Right ventricle myocardium superior (tissue), 1 donor: ENCODE data around the gene ZNF436. TPM values are rescaled to one million over a fixed set of nuclear protein-coding genes. Genes with fewer than 3 reads are reported as not detected.
A peak's percentile ranks its signal among the peaks of the same experiment; 100 is the strongest.
"Not testable (repeated sequence)": the region's sequence is repeated elsewhere in the genome, so short reads cannot be mapped to it uniquely, and the experiment has no call there.

Experiments
- ATAC-seq: fragments of 200-7000 bp; cut with Tn5 transposase; one replicate; pipeline ENCODE4 v1.9.1; 2020; ENCODE audit warnings: mild to moderate bottlenecking; ENCODE audit not compliant: poor library complexity
- DNase-seq: peaks from one replicate; pipeline ENCODE4 v3.0.0-alpha.2; 2020
- intact Hi-C: fragments of 100-400 bp; cut with DNase I; formaldehyde crosslinking; loops from one replicate; pipeline ENCODE4 v1.11.2; 2022
- total RNA-seq: library from RNA; stranded (reverse); fragmentation: NEBNext Ultra II Directional; extraction: Animal tissue kit (Norgen Biotek cat#: 25700); gene quantifications from one replicate; pipeline ENCODE4 v1.2.1, GENCODE V29; 2021
- donor health status: DM: no; HTN: yes; CAD: no; lungs with severe emphysema.

ZNF436 gene
- total RNA-seq, 1 donor from 2014 or later, result 11.4 TPM

GRCh38 chr1:23395154-23395724 is 25.6 kb upstream of the ZNF436 start:
- DNase-seq, result peak; percentile 59
- intact Hi-C loops, result no loop called here
- ATAC-seq, result peak; percentile 29

GRCh38 chr1:23394684-23395083 is 25.0 kb upstream of the ZNF436 start:
- ATAC-seq, result peak; percentile 79
- intact Hi-C loops, result no loop called here
- peak; percentile 91 for DNase-seq

- intact Hi-C loops, result no loop called here
- peak; percentile 70 for ATAC-seq
- no peak for DNase-seq
These were observed 24.5 kb upstream of the ZNF436 start for GRCh38 chr1:23394181-23394580.

- ATAC-seq (peak; percentile 75), DNase-seq (peak; percentile 83)
- intact Hi-C loops, result no loop called here
These were observed 24.1 kb upstream of the ZNF436 start for GRCh38 chr1:23393706-23394105.

- intact Hi-C loops, result no loop called here
- no peak for ATAC-seq
- DNase-seq, result no peak
These were observed 22.7 kb upstream of the ZNF436 start for GRCh38 chr1:23392125-23392855.

- intact Hi-C loops, result no loop called here
- DNase-seq, result no peak
- ATAC-seq, result no peak
These were observed 20.2 kb upstream of the ZNF436 start for GRCh38 chr1:23389837-23390321.

GRCh38 chr1:23387494-23387893 is 17.9 kb upstream of the ZNF436 start:
- ATAC-seq (no peak), DNase-seq (no peak)
- intact Hi-C loops, result no loop called here

GRCh38 chr1:23385119-23385621 is 15.5 kb upstream of the ZNF436 start:
- DNase-seq (no peak), ATAC-seq (no peak)
- intact Hi-C loops, result no loop called here

- intact Hi-C loops, result no loop called here
- DNase-seq, result no peak
- peak; percentile 6 for ATAC-seq
These were observed 14.8 kb upstream of the ZNF436 start for GRCh38 chr1:23384312-23385058.

GRCh38 chr1:23383577-23384311 is 14.1 kb upstream of the ZNF436 start:
- ATAC-seq, result peak; percentile 62
- DNase-seq, result no peak
- intact Hi-C loops, result no loop called here

- DNase-seq (no peak), ATAC-seq (no peak)
- intact Hi-C loops, result no loop called here
These were observed 11.7 kb upstream of the ZNF436 start for GRCh38 chr1:23381233-23381885.

GRCh38 chr1:23380719-23381118 is 11.1 kb upstream of the ZNF436 start:
- intact Hi-C loops, result no loop called here
- DNase-seq (no peak), ATAC-seq (no peak)

- intact Hi-C loops, DNase-seq, ATAC-seq: not testable (repeated sequence)
These were observed 10.6 kb upstream of the ZNF436 start for GRCh38 chr1:23380236-23380635.

GRCh38 chr1:23376890-23377811 is 7.5 kb upstream of the ZNF436 start:
- DNase-seq (peak; percentile 62), ATAC-seq (peak; percentile 79)
- intact Hi-C loops, result no loop called here

- intact Hi-C loops, DNase-seq, ATAC-seq: not testable (repeated sequence)
These were observed 4.6 kb upstream of the ZNF436 start for GRCh38 chr1:23374079-23374735.

GRCh38 chr1:23371987-23372880 is 2.6 kb upstream of the ZNF436 start:
- intact Hi-C loops, result no loop called here
- ATAC-seq (no peak), DNase-seq (no peak)
